SK-N-SH (cell line): ENCODE data around the gene DBNDD2. TPM values are rescaled to one million over a fixed set of nuclear protein-coding genes. Genes with fewer than 3 reads are reported as not detected.

Source experiments
- CTCF ChIA-PET: fragments of 300-600, 350-600 bp; formaldehyde crosslinking; extraction: SDS; loops from one replicate; lab custom pipeline; 2021; lab: Yijun Ruan, JAX
- POLR2A ChIA-PET: fragments of 350-600 bp; sonication (Branson Sonifier 250); formaldehyde crosslinking; extraction: SDS; loops from one replicate; lab custom pipeline; 2020; ENCODE audit warnings: antibody characterized with exemption, inconsistent platforms; lab: Yijun Ruan, JAX
- DNase-seq: peaks from one replicate; pipeline ENCODE4 v3.0.0; 2012
- H2AFZ ChIP-seq: fragments of 200-600 bp; sonication (generic); 2 replicates; pipeline ENCODE4 v1.8.1; 2016; ENCODE audit warnings: antibody characterized with exemption, mild to moderate bottlenecking, low read depth
- H3F3A ChIP-seq: fragments of 200-600 bp; sonication (generic); replicated peaks from 2 replicates; pipeline ENCODE3; 2016; ENCODE audit warnings: antibody characterized with exemption, mild to moderate bottlenecking; ENCODE audit not compliant: insufficient read depth
- H3K27ac ChIP-seq, 2 experiments: fragments of 200-500 bp in 1 of 2; fragments of 200-600 bp in 1 of 2; sonication (Bioruptor generic) in 1 of 2; sonication (generic), shearing (Covaris generic) in 1 of 2; 2 replicates each; pipeline versions ENCODE4 v1.5.1 to v1.6.1; 2014 to 2016; ENCODE audit warnings: low read depth in 2 of 2, inconsistent platforms in 1 of 2, low read length in 1 of 2, mild to moderate bottlenecking in 1 of 2, mixed read lengths in 1 of 2
- H3K27me3 ChIP-seq: fragments of 200-600 bp; sonication (generic), shearing (Covaris generic); 2 replicates; pipeline ENCODE4 v1.6.1; 2016; ENCODE audit warnings: mixed run types; ENCODE audit not compliant: insufficient read depth
- H3K36me3 ChIP-seq, 2 experiments: fragments of 200-500 bp in 1 of 2; fragments of 200-600 bp in 1 of 2; sonication (Bioruptor generic) in 1 of 2; sonication (generic) in 1 of 2; replicated peaks in 1 of 2; 2 replicates each; pipeline versions ENCODE3 to v1.5.1; 2014 to 2016; ENCODE audit warnings: low read length in 1 of 2, mild to moderate bottlenecking in 1 of 2; ENCODE audit not compliant: insufficient read depth in 2 of 2, control insufficient read depth in 1 of 2
- H3K4me1 ChIP-seq, 2 experiments: fragments of 200-500 bp in 1 of 2; fragments of 200-600 bp in 1 of 2; sonication (Bioruptor generic) in 1 of 2; sonication (generic), shearing (Covaris generic) in 1 of 2; 2 replicates each; pipeline versions ENCODE4 v1.5.1 to v1.6.1; 2014 to 2016; ENCODE audit warnings: low read depth in 1 of 2, low read length in 1 of 2, mixed run types in 1 of 2; ENCODE audit not compliant: insufficient read depth in 2 of 2, control insufficient read depth in 1 of 2
- H3K4me2 ChIP-seq: fragments of 200-600 bp; sonication (generic), shearing (Covaris generic); 2 replicates; pipeline ENCODE4 v1.6.1; 2017; ENCODE audit warnings: mixed run types
- H3K4me3 ChIP-seq, 2 experiments: fragments of 200-500 bp in 1 of 2; fragments of 200-600 bp in 1 of 2; sonication (Bioruptor generic) in 1 of 2; sonication (generic), shearing (Covaris generic) in 1 of 2; 2 replicates each; pipeline versions ENCODE4 v1.5.1 to v1.8.1; 2014 to 2016; ENCODE audit warnings: low read depth in 2 of 2, inconsistent platforms in 1 of 2, low read length in 1 of 2, mild to moderate bottlenecking in 1 of 2, mixed read lengths in 1 of 2, moderate library complexity in 1 of 2
- H3K79me2 ChIP-seq: fragments of 200-600 bp; sonication (generic); 2 replicates; pipeline ENCODE4 v1.8.1; 2017; ENCODE audit warnings: mild to moderate bottlenecking; ENCODE audit not compliant: insufficient read depth
- H3K9ac ChIP-seq: fragments of 200-600 bp; sonication (generic); 2 replicates; pipeline ENCODE4 v1.6.1; 2017; ENCODE audit warnings: mixed run types
- H3K9me2 ChIP-seq: fragments of 200-600 bp; sonication (generic); 2 replicates; pipeline ENCODE4 v1.6.1; 2017; ENCODE audit warnings: mixed run types
- H3K9me3 ChIP-seq: fragments of 200-600 bp; sonication (generic); 2 replicates; pipeline ENCODE4 v1.6.1; 2017; ENCODE audit warnings: mixed run types, mild to moderate bottlenecking, moderate library complexity
- H4K20me1 ChIP-seq: fragments of 200-600 bp; sonication (generic); 2 replicates; pipeline ENCODE4 v1.6.1; 2017; ENCODE audit warnings: mild to moderate bottlenecking, mixed run types; ENCODE audit not compliant: insufficient read depth
- ELF1 ChIP-seq: IDR thresholded peaks from 2 replicates; pipeline ENCODE4 v1.4.0; 2012
- EZH2phosphoT487 ChIP-seq: fragments of 200-600 bp; sonication (generic); IDR thresholded peaks from 2 replicates; pipeline ENCODE4 v1.6.1; 2017; ENCODE audit warnings: low read depth, mixed run types, mild to moderate bottlenecking, antibody characterized with exemption, moderate library complexity, borderline replicate concordance
- FOXJ3 ChIP-seq: sonication (generic); formaldehyde crosslinking; IDR thresholded peaks from 2 replicates; pipeline ENCODE4 v1.5.1; 2020; ENCODE audit warnings: mild to moderate bottlenecking, missing genetic modification reagents
- FOXM1 ChIP-seq: IDR thresholded peaks from 2 replicates; pipeline ENCODE4 v1.4.0; 2012; ENCODE audit warnings: low read depth, mild to moderate bottlenecking
- GABPA ChIP-seq: IDR thresholded peaks from 2 replicates; pipeline ENCODE4 v1.4.0; 2012; ENCODE audit warnings: low read depth, mild to moderate bottlenecking
- GATA2 ChIP-seq: sonication (generic); formaldehyde crosslinking; IDR thresholded peaks from 2 replicates; pipeline ENCODE4 v1.5.0; 2020; ENCODE audit warnings: mild to moderate bottlenecking, missing genetic modification reagents
- JUND ChIP-seq: IDR thresholded peaks from 2 replicates; pipeline ENCODE4 v1.4.0; 2012
- MXI1 ChIP-seq: IDR thresholded peaks from 2 replicates; pipeline ENCODE4 v1.6.1; 2012; ENCODE audit warnings: mild to moderate bottlenecking, low read depth, low read length, improper control_type of control experiment
- NFIC ChIP-seq: IDR thresholded peaks from 2 replicates; pipeline ENCODE4 v1.4.0; 2012; ENCODE audit warnings: borderline replicate concordance
- NRF1 ChIP-seq: IDR thresholded peaks from 2 replicates; pipeline ENCODE4 v1.6.1; 2012; ENCODE audit warnings: low read depth, mild to moderate bottlenecking, low read length
- RFX5 ChIP-seq: IDR thresholded peaks from 2 replicates; pipeline ENCODE4 v1.6.1; 2012; ENCODE audit warnings: mild to moderate bottlenecking, improper control_type of control experiment, low read length
- SMC3 ChIP-seq: IDR thresholded peaks from 2 replicates; pipeline ENCODE4 v1.6.1; 2012; ENCODE audit warnings: low read depth, low read length, improper control_type of control experiment
- TCF12 ChIP-seq: IDR thresholded peaks from 2 replicates; pipeline ENCODE4 v1.4.0; 2012
- YY1 ChIP-seq: IDR thresholded peaks from 2 replicates; pipeline ENCODE4 v1.4.0; 2012; ENCODE audit warnings: low read depth, mild to moderate bottlenecking
- whole genome bisulfite sequencing: methylation state at CpG from one replicate; pipeline ENCODE4 v1.1.6; 2017; ENCODE audit warnings: low lambda C conversion rate; 5-methylcytosine and 5-hydroxymethylcytosine counted together
- polyA plus RNA-seq, 3 experiments: library from polyadenylated mRNA; depleted of rRNA; stranded (reverse); fragments of >200 nt; gene quantifications; 2 replicates each; pipeline ENCODE4 v1.2.3, GENCODE V29; 2012
- TF ChIP-seq, protein P1 (sequence below): IDR thresholded peaks from 2 replicates; pipeline ENCODE4 v1.4.0; 2012; ENCODE audit warnings: low read depth, borderline replicate concordance
- TF ChIP-seq, protein P2 (sequence below): IDR thresholded peaks from 2 replicates; pipeline ENCODE4 v1.4.0; 2012; ENCODE audit warnings: low read depth
- TF ChIP-seq, protein P3 (sequence below): fragments of 150-350 bp; IDR thresholded peaks from 2 replicates; pipeline ENCODE4 v1.6.1; 2016; ENCODE audit warnings: mild to moderate bottlenecking, low read depth, low read length
- TF ChIP-seq, protein P4 (sequence below): IDR thresholded peaks from 2 replicates; pipeline ENCODE4; 2012
- TF ChIP-seq, protein P5 (sequence below): fragments of 150-350 bp; IDR thresholded peaks from 2 replicates; pipeline ENCODE4 v1.6.1; 2017; ENCODE audit warnings: antibody characterized with exemption, low read length, low read depth, borderline replicate concordance

DBNDD2 gene
- polyA plus RNA-seq, 1 of the 3 experiments (the other 2 are of a cell fraction) = 22.4 TPM

DNA sequence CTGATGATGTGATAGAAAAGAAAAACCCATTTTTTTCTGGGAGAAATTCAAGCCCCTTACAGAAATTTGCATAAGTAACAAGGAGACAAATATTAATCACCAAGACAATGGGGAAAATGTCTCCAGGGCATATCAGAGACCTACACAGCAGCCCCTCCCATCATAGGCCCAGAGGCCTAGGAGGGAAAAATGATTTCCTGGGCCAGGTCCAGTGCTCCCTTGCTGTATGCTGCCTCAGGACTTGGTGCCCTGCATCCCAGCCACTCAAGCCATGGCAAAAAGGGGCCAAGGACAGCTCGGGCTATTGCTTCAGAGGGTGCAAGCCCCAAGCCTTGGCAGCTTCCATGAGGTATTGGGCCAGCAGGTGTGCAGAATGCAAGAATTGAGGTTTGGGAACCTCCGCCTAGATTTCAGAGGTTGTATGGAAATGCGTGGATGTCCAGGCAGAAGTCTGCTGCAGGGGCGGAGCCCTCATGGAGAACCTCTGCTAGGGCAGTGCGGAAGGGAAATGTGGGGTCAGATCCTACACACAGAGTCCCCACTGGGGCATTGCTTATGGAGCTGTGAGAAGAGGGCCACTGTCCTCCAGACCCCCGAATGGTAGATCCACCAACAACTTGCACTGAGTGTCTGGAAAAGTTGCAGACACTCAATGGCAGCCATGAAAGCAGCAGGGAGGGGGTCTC, 7.6 kb upstream of the DBNDD2 start:
- H3K9me2 ChIP-seq = no peaks in the 10 kb centered on the region
- no peak overlapping the region for H3K4me2 ChIP-seq
- no peak overlapping the region for H3K4me3 ChIP-seq
- POLR2A ChIA-PET = no interaction called here
- CTCF ChIA-PET = no interaction called here
- TF ChIP-seq, protein P1, sequence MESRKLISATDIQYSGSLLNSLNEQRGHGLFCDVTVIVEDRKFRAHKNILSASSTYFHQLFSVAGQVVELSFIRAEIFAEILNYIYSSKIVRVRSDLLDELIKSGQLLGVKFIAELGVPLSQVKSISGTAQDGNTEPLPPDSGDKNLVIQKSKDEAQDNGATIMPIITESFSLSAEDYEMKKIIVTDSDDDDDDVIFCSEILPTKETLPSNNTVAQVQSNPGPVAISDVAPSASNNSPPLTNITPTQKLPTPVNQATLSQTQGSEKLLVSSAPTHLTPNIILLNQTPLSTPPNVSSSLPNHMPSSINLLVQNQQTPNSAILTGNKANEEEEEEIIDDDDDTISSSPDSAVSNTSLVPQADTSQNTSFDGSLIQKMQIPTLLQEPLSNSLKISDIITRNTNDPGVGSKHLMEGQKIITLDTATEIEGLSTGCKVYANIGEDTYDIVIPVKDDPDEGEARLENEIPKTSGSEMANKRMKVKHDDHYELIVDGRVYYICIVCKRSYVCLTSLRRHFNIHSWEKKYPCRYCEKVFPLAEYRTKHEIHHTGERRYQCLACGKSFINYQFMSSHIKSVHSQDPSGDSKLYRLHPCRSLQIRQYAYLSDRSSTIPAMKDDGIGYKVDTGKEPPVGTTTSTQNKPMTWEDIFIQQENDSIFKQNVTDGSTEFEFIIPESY = no peak
- TF ChIP-seq FOXM1 (no peak), ELF1 (no peak), JUND (no peak), FOXJ3 (CRISPR knock-in tag) (no peak), SMC3 (no peak), RFX5 (no peak)
- TF ChIP-seq, protein P2, sequence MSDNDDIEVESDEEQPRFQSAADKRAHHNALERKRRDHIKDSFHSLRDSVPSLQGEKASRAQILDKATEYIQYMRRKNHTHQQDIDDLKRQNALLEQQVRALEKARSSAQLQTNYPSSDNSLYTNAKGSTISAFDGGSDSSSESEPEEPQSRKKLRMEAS = no peak
- no peak overlapping the region for H2AFZ ChIP-seq
- peaks cover 0 to 10% of the 10 kb centered on the region in 2 experiments for H3K36me3 ChIP-seq
- H3K4me1 ChIP-seq = peaks cover 0 to 2% of the 10 kb centered on the region in 2 experiments; a peak in 1 of 4 replicates
- 75% methylated on average over 6 of the region's 6 CpGs for WGBS
- H3K27ac ChIP-seq = no peak overlapping the region
- H4K20me1 ChIP-seq = no peaks in the 10 kb centered on the region
- H3K9ac ChIP-seq = no peak overlapping the region
- H3F3A ChIP-seq = peaks cover 5% of the 10 kb centered on the region
- no peaks in the 10 kb centered on the region for H3K79me2 ChIP-seq
- H3K27me3 ChIP-seq = no peaks in the 10 kb centered on the region
- H3K9me3 ChIP-seq = 0 out of 2 replicates have a peak, but pooled peaks cover 5% of the 10 kb centered on the region
- no peak for DNase-seq

DNA sequence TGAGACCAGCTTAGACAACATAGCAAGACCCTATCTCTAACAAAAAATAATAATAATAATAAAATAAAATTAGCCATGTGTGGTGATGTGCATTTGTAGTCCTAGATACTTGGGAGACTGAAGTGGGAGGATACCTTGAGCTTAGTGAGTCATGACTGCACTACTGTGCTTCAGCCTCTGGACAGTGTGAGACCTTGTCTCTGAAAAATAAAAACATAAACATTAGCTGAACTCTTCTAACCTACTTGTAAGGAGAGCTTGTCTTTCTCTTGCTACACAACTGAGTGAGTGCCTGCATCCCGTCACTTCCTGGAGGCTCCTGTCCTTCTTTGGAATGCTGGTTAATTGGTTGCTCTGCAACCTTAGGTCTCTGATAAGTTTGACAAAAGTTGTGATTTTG, 5.1 kb upstream of the DBNDD2 start:
- POLR2A ChIA-PET = no interaction called here
- no peak overlapping the region for H3K4me2 ChIP-seq
- no peak overlapping the region for H3K27ac ChIP-seq
- CTCF ChIA-PET = interaction anchor here (0.9 to 3.5 kb wide), 5 partner anchors 10 to 368 kb away, joined by 3 to 11 read pairs (median 4); partner anchors contain the start of gene SYS1
- H3K79me2 ChIP-seq = no peaks in the 10 kb centered on the region
- DNase-seq = no peak
- WGBS = 94% methylated on average over 1 of the region's 1 CpG
- no peak overlapping the region for H3K9ac ChIP-seq
- no peaks in the 10 kb centered on the region for H3K27me3 ChIP-seq
- no peaks in the 10 kb centered on the region for H4K20me1 ChIP-seq
- H3K4me3 ChIP-seq = no peak overlapping the region
- no peaks in the 10 kb centered on the region for H3F3A ChIP-seq
- H2AFZ ChIP-seq = no peak overlapping the region
- 0 out of 2 replicates have a peak, but pooled peaks cover 5% of the 10 kb centered on the region for H3K9me3 ChIP-seq
- peaks cover 0 to 8% of the 10 kb centered on the region in 2 experiments; a peak in 1 of 4 replicates for H3K4me1 ChIP-seq
- peaks cover 0 to 8% of the 10 kb centered on the region in 2 experiments for H3K36me3 ChIP-seq
- H3K9me2 ChIP-seq = no peaks in the 10 kb centered on the region
- TF ChIP-seq GATA2 (CRISPR knock-in tag) (no peak), YY1 (no peak), FOXM1 (no peak), GABPA (no peak), TCF12 (no peak), ELF1 (no peak), NFIC (no peak), MXI1 (no peak), NRF1 (no peak), EZH2phosphoT487 (no peak)
- TF ChIP-seq, protein P2 = no peak
- TF ChIP-seq, protein P3, sequence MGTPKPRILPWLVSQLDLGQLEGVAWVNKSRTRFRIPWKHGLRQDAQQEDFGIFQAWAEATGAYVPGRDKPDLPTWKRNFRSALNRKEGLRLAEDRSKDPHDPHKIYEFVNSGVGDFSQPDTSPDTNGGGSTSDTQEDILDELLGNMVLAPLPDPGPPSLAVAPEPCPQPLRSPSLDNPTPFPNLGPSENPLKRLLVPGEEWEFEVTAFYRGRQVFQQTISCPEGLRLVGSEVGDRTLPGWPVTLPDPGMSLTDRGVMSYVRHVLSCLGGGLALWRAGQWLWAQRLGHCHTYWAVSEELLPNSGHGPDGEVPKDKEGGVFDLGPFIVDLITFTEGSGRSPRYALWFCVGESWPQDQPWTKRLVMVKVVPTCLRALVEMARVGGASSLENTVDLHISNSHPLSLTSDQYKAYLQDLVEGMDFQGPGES = no peak
- TF ChIP-seq, protein P1 = no peak
- TF ChIP-seq, protein P4, sequence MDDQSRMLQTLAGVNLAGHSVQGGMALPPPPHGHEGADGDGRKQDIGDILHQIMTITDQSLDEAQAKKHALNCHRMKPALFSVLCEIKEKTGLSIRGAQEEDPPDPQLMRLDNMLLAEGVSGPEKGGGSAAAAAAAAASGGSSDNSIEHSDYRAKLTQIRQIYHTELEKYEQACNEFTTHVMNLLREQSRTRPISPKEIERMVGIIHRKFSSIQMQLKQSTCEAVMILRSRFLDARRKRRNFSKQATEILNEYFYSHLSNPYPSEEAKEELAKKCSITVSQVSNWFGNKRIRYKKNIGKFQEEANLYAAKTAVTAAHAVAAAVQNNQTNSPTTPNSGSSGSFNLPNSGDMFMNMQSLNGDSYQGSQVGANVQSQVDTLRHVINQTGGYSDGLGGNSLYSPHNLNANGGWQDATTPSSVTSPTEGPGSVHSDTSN = no peak
- TF ChIP-seq, protein P5, sequence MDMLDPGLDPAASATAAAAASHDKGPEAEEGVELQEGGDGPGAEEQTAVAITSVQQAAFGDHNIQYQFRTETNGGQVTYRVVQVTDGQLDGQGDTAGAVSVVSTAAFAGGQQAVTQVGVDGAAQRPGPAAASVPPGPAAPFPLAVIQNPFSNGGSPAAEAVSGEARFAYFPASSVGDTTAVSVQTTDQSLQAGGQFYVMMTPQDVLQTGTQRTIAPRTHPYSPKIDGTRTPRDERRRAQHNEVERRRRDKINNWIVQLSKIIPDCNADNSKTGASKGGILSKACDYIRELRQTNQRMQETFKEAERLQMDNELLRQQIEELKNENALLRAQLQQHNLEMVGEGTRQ = no peak
